GM12878 (cell line): ENCODE data around the gene ANK3. TPM values are rescaled to one million over a fixed set of nuclear protein-coding genes. Genes with fewer than 3 reads are reported as not detected.

Experiments used
- ATAC-seq: fragments of 200-7000 bp; cut with Tn5 transposase; 3 replicates; pipeline ENCODE4 v1.9.1; 2020; ENCODE audit warnings: mild to moderate bottlenecking, moderate library complexity
- BruUV-seq: library from RNA; stranded (reverse); fragments of 400-500 nt; replicated peaks from 2 replicates; lab custom pipeline; 2021; lab: Mats Ljungman, UMichigan
- CTCF ChIA-PET: fragments of 300-600 bp; sonication (Branson Sonifier 250); formaldehyde crosslinking; extraction: SDS; loops from one replicate; lab custom pipeline; 2021; ENCODE audit warnings: inconsistent platforms; lab: Yijun Ruan, JAX
- POLR2A ChIA-PET: fragments of 350-600 bp; formaldehyde crosslinking; extraction: SDS; loops from one replicate; lab custom pipeline; 2021; ENCODE audit warnings: inconsistent platforms; lab: Charles Lee
- RAD21 ChIA-PET: fragments of 300-600 bp; sonication (Branson Sonifier 250); formaldehyde crosslinking; loops from one replicate; lab custom pipeline; 2023; ENCODE audit warnings: antibody characterized with exemption; ENCODE audit not compliant: unreplicated experiment; lab: Charles Lee
- SMC1A ChIA-PET: fragments of 300-600 bp; sonication (Branson Sonifier 250); formaldehyde crosslinking; loops from one replicate; lab custom pipeline; 2023; ENCODE audit not compliant: unreplicated experiment, uncharacterized antibody; lab: Charles Lee
- DNase-seq: peaks from one replicate; pipeline ENCODE4 v3.0.0-alpha.2; 2011; ENCODE audit warnings: low read depth, low spot score
- FAIRE-seq: peaks from 3 replicates; lab custom pipeline; 2011; peaks lifted over from hg19 to GRCh38; lab: Jason Lieb, UNC
- H2AFZ ChIP-seq: 2 replicates; pipeline ENCODE4 v1.6.0; 2011; ENCODE audit warnings: low read depth, low read length, control low read depth; ENCODE audit not compliant: control insufficient read depth
- H3K27ac ChIP-seq: 2 replicates; pipeline ENCODE4 v1.5.1; 2011; ENCODE audit warnings: control low read depth; ENCODE audit not compliant: control insufficient read depth, insufficient read depth
- H3K27me3 ChIP-seq, 2 experiments: replicated peaks in 1 of 2; 2 replicates each; pipeline versions ENCODE4 v1.6.0 to v1.6.1; 2011; ENCODE audit warnings: low read length in 1 of 2; ENCODE audit not compliant: control insufficient read depth in 2 of 2, insufficient read depth in 2 of 2
- H3K36me3 ChIP-seq, 2 experiments: 2 replicates each; pipeline ENCODE4 v1.5.1; 2011; ENCODE audit warnings: low read length in 1 of 2; ENCODE audit not compliant: control insufficient read depth in 2 of 2, insufficient read depth in 2 of 2
- H3K4me1 ChIP-seq: 2 replicates; pipeline ENCODE4 v1.6.1; 2011; ENCODE audit warnings: mild to moderate bottlenecking, low read length, moderate library complexity, mixed read lengths; ENCODE audit not compliant: control insufficient read depth, insufficient read depth
- H3K4me2 ChIP-seq: 2 replicates; pipeline ENCODE4 v1.6.0; 2011; ENCODE audit warnings: control low read depth; ENCODE audit not compliant: control insufficient read depth, insufficient read depth
- H3K4me3 ChIP-seq: fragments of 200-600 bp; sonication (generic); 2 replicates; pipeline ENCODE4 v1.5.1; 2016
- H3K79me2 ChIP-seq: 2 replicates; pipeline ENCODE4 v1.6.0; 2011; ENCODE audit warnings: low read length; ENCODE audit not compliant: control insufficient read depth, insufficient read depth
- H3K9ac ChIP-seq: 2 replicates; pipeline ENCODE4 v1.8.0; 2011; ENCODE audit warnings: low read length, control low read depth, mixed read lengths; ENCODE audit not compliant: control insufficient read depth, insufficient read depth
- H3K9me3 ChIP-seq: replicated peaks from 3 replicates; pipeline ENCODE4 v1.5.1; 2011; ENCODE audit warnings: mild to moderate bottlenecking, low read length; ENCODE audit not compliant: control insufficient read depth, insufficient read depth
- H4K20me1 ChIP-seq: 2 replicates; pipeline ENCODE4 v1.6.0; 2011; ENCODE audit not compliant: control insufficient read depth, insufficient read depth
- BCL11A ChIP-seq: IDR thresholded peaks from 2 replicates; pipeline ENCODE4 v1.6.1; 2011; ENCODE audit warnings: low read depth, low read length
- BMI1 ChIP-seq: fragments of 450-650 bp; IDR thresholded peaks from 2 replicates; pipeline ENCODE4 v1.6.1; 2016; ENCODE audit warnings: mild to moderate bottlenecking, moderate library complexity, borderline replicate concordance
- KLF5 ChIP-seq: fragments of 450-650 bp; IDR thresholded peaks from 2 replicates; pipeline ENCODE4 v1.6.1; 2014; ENCODE audit warnings: mild to moderate bottlenecking; ENCODE audit not compliant: partially characterized antibody
- MYC ChIP-seq: IDR thresholded peaks from 2 replicates; pipeline ENCODE4 v1.6.1; 2011; ENCODE audit warnings: mild to moderate bottlenecking, low read length, moderate library complexity, inconsistent platforms; ENCODE audit not compliant: insufficient read depth, insufficient replicate concordance, insufficient read length, severe bottlenecking
- SPI1 ChIP-seq: IDR thresholded peaks from 2 replicates; pipeline ENCODE4 v1.6.1; 2011; ENCODE audit warnings: low read depth, mild to moderate bottlenecking, low read length, moderate library complexity, borderline replicate concordance; ENCODE audit not compliant: insufficient read depth
- ZBTB33 ChIP-seq: fragments of 450-650 bp; IDR thresholded peaks from 2 replicates; pipeline ENCODE4 v1.6.1; 2017; ENCODE audit warnings: mild to moderate bottlenecking
- whole genome bisulfite sequencing: methylation state at CpG from one replicate; pipeline ENCODE4 v1.1.6; 2016; ENCODE audit warnings: low lambda C conversion rate; ENCODE audit not compliant: insufficient replicate concordance, insufficient coverage; ENCODE audit errors: missing lambda C conversion rate; 5-methylcytosine and 5-hydroxymethylcytosine counted together
- in situ Hi-C: fragments of 300-500 bp; cut with MboI; formaldehyde crosslinking; loops from 9 replicates; pipeline ENCODE4 v1.14.3; 2018; ENCODE audit warnings: mixed read lengths
- intact Hi-C: fragments of 100-400 bp; cut with micrococcal nuclease; formaldehyde crosslinking; loops from one replicate; pipeline ENCODE4 v1.14.2; 2022; ENCODE audit not compliant: unreplicated experiment
- polyA plus RNA-seq, 11 experiments: library from polyadenylated mRNA; depleted of rRNA in 4 of 11; unstranded in 6 of 11; stranded (reverse) in 5 of 11; fragments of >200 nt; fragmentation: Nextera tagmentation in 4 of 11; fragmentation: Illumina TruSeq in 1 of 11; extraction: Ambion mirVana in 4 of 11; extraction: Trizol in 1 of 11; gene quantifications; 1 replicate in 1 of 11; 2 replicates in 10 of 11; pipeline versions ENCODE4 v1.2.1 to v1.2.3, GENCODE V29; 2011 to 2016; ENCODE audit warnings: inconsistent platforms in 2 of 11, missing spikeins in 2 of 11, low read depth in 1 of 11
- total RNA-seq, 4 experiments: library from RNA; depleted of rRNA in 3 of 4; stranded (reverse); fragments of >200 nt in 3 of 4; fragmentation: Illumina TruSeq in 1 of 4; extraction: Trizol in 1 of 4; gene quantifications; 2 replicates each; pipeline versions ENCODE4 v1.2.1 to v1.2.3, GENCODE V29; 2013 to 2021

Gene ANK3
- total and polyA plus RNA-seq, 10 of the 15 experiments (the other 5 are each of a cell fraction or from before 2014, with no cell fraction given): 0.06 to 0.82 (median 0.20) TPM; not detected in 2

GRCh38 chr10:60271319-60272040, 118.2 kb downstream of the ANK3 start:
- H2AFZ ChIP-seq: no peak overlapping the region
- 27% methylated on average over 4 of the region's 4 CpGs for WGBS
- H3K4me2 ChIP-seq: no peak overlapping the region
- no peaks in the 10 kb centered on the region for H3K79me2 ChIP-seq
- H3K4me3 ChIP-seq: no peak overlapping the region
- ATAC-seq: peak; percentile 33; the same call in 1 of the 3 replicates
- in situ Hi-C loops (no loop called here), intact Hi-C loops (no loop called here)
- no peaks in the 10 kb centered on the region for H3K4me1 ChIP-seq
- H3K9me3 ChIP-seq: no peaks in the 10 kb centered on the region; the same call in 2 of the 3 replicates
- RAD21 ChIA-PET: no interaction called here
- no peak overlapping the region for H3K27ac ChIP-seq
- POLR2A ChIA-PET: no interaction called here
- FAIRE-seq: no peak
- peak; percentile 31; the same call in 1 of the 2 replicates for TF ChIP-seq SPI1
- no peak for TF ChIP-seq KLF5
- BruUV-seq: no TSS peak
- no peaks in the 10 kb centered on the region for H3K36me3 ChIP-seq
- SMC1A ChIA-PET: interaction anchor here (1.6 to 2.2 kb wide), 2 partner anchors 9 to 13 kb away, joined by 4 to 7 read pairs; no protein-coding TSS in a partner anchor
- H3K27me3 ChIP-seq: no peaks in the 10 kb centered on the region
- H3K9ac ChIP-seq: no peak overlapping the region
- CTCF ChIA-PET: interaction anchor here (1.0 kb wide), 1 partner anchor 63 kb away, joined by 3 read pairs; no protein-coding TSS in a partner anchor
- no peaks in the 10 kb centered on the region for H4K20me1 ChIP-seq
- DNase-seq: no peak

DNA sequence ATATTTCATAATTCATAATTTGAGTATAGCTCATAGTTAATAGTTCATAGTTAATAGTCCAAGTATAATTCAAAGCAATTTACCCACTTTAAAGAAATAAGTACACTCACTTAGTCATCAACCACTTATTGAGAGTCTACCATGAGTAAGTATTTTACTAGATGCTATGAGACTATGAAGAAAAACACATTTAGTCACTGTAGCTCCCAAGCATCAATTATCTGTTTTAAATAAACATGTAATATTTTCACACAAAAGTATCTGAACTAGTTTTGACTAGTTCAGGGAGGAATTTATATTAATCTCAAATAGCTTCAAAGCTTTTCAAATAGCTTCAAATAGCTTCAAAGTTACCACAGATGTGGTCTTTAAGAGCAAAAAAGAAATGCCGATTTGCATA, 119.2 kb downstream of the ANK3 start:
- Histone ChIP-seq H3K4me1 (no peaks in the 10 kb centered on the region), H3K4me2 (no peak overlapping the region), H2AFZ (no peak overlapping the region), H4K20me1 (no peaks in the 10 kb centered on the region), H3K27me3 (no peaks in the 10 kb centered on the region; a peak in 1 of 4 replicates), H3K9me3 (no peaks in the 10 kb centered on the region; the same call in 2 of the 3 replicates), H3K36me3 (no peaks in the 10 kb centered on the region), H3K27ac (no peak overlapping the region), H3K4me3 (no peak overlapping the region), H3K79me2 (no peaks in the 10 kb centered on the region), H3K9ac (no peak overlapping the region)
- in situ Hi-C loops (no loop called here), intact Hi-C loops (no loop called here)
- ChIA-PET CTCF (interaction anchor here (0.6 to 1.0 kb wide), 2 partner anchors 49 to 62 kb away, joined by 3 read pairs; no protein-coding TSS in a partner anchor), SMC1A (interaction anchor here (0.7 to 2.2 kb wide), 2 partner anchors 8 to 97 kb away, joined by 3 to 7 read pairs; no protein-coding TSS in a partner anchor), RAD21 (no interaction called here), POLR2A (no interaction called here)
- ATAC-seq (no peak), DNase-seq (no peak), FAIRE-seq (no peak)
- no TSS peak for BruUV-seq
- no peak for TF ChIP-seq BMI1
- TF ChIP-seq BCL11A: no peak
- no peak for TF ChIP-seq MYC
- no peak for TF ChIP-seq ZBTB33
- WGBS: 0% methylated on average over 1 of the region's 1 CpG
